Measurements from ENCODE around the gene PPP1R13B. TPM values are rescaled to one million over a fixed set of nuclear protein-coding genes. Genes with fewer than 3 reads are reported as not detected.

PPP1R13B gene
- polyA plus RNA-seq, 1 donor (not counting 4 experiments of a cell fraction or from before 2014, with no cell fraction given): 7.7 TPM

- H3K79me2 ChIP-seq (ENCODE audit: control insufficient read depth, insufficient read depth, low read length): no peaks in the 10 kb centered on the region
- H4K20me1 ChIP-seq (ENCODE audit: control insufficient read depth, extremely low read depth, insufficient read depth, low read length): no peaks in the 10 kb centered on the region
- H3K9me3 ChIP-seq (ENCODE audit: control insufficient read depth, low read depth, low read length): no peaks in the 10 kb centered on the region
- no peak overlapping the region for H3K27ac ChIP-seq (ENCODE audit: control insufficient read depth, insufficient read depth, low read length)
- peaks cover 11% of the 10 kb centered on the region for H3K4me1 ChIP-seq (ENCODE audit: control insufficient read depth, extremely low read depth, insufficient read depth, low read length)
- no peak overlapping the region for H3K9ac ChIP-seq (ENCODE audit: control insufficient read depth, extremely low read depth, insufficient read depth, low read length)
- no peaks in the 10 kb centered on the region for H3K9me1 ChIP-seq (ENCODE audit: control insufficient read depth, extremely low read depth, insufficient read depth, low read length)
- no peak overlapping the region for H2AFZ ChIP-seq (ENCODE audit: control insufficient read depth, low read length)
- FAIRE-seq: no peak
- no peak for DNase-seq (ENCODE audit: low read depth, low spot score)
- H3K36me3 ChIP-seq (ENCODE audit: control insufficient read depth in 2 of 2, extremely low read depth in 1 of 2, insufficient read depth in 2 of 2, low read length in 2 of 2): no peaks in the 10 kb centered on the region
- H3K4me2 ChIP-seq (ENCODE audit: control insufficient read depth, extremely low read depth, insufficient read depth, low read depth, low read length): peak overlapping the region; percentile 77
- TF ChIP-seq EZH2 (IDR thresholded peaks at IDR 0.05; ENCODE audit: low read length) (no peak), CTCF (optimal IDR thresholded peaks at IDR 0.05 in 1 of 3, IDR thresholded peaks at IDR 0.05 in 1 of 3, conservative IDR thresholded peaks at IDR 0.05 in 1 of 3; ENCODE audit: extremely low read depth in 1 of 3, insufficient read depth in 2 of 3, low read length in 3 of 3) (no peak)
- dilution Hi-C loops (cut with MboI; ENCODE audit: extremely low pct_ligation_motif_present, low sequenced_read_pairs): no loop called here
- peak overlapping the region in 1 of 3 experiments; percentile 6 for H3K4me3 ChIP-seq (ENCODE audit: control insufficient read depth in 2 of 3, extremely low read depth in 1 of 3, insufficient read depth in 2 of 3, low read depth in 1 of 3, low read length in 3 of 3)
- peaks cover 14% of the 10 kb centered on the region for H3K27me3 ChIP-seq (ENCODE audit: control insufficient read depth, extremely low read depth, insufficient read depth, low read length)
Measured at GRCh38 chr14:103880348-103881267, 33.2 kb upstream of the PPP1R13B start.

- Histone ChIP-seq H3K27ac (ENCODE audit: control insufficient read depth, insufficient read depth, low read length) (no peak overlapping the region), H3K4me2 (ENCODE audit: control insufficient read depth, extremely low read depth, insufficient read depth, low read depth, low read length) (peak overlapping the region; percentile 77), H3K9ac (ENCODE audit: control insufficient read depth, extremely low read depth, insufficient read depth, low read length) (no peak overlapping the region), H4K20me1 (ENCODE audit: control insufficient read depth, extremely low read depth, insufficient read depth, low read length) (no peaks in the 10 kb centered on the region), H3K9me1 (ENCODE audit: control insufficient read depth, extremely low read depth, insufficient read depth, low read length) (no peaks in the 10 kb centered on the region), H3K79me2 (ENCODE audit: control insufficient read depth, insufficient read depth, low read length) (no peaks in the 10 kb centered on the region), H2AFZ (ENCODE audit: control insufficient read depth, low read length) (no peak overlapping the region), H3K4me3 (ENCODE audit: control insufficient read depth in 2 of 3, extremely low read depth in 1 of 3, insufficient read depth in 2 of 3, low read depth in 1 of 3, low read length in 3 of 3) (peak overlapping the region in 1 of 3 experiments; percentile 6), H3K36me3 (ENCODE audit: control insufficient read depth in 2 of 2, extremely low read depth in 1 of 2, insufficient read depth in 2 of 2, low read length in 2 of 2) (no peaks in the 10 kb centered on the region), H3K9me3 (ENCODE audit: control insufficient read depth, low read depth, low read length) (no peaks in the 10 kb centered on the region), H3K27me3 (ENCODE audit: control insufficient read depth, extremely low read depth, insufficient read depth, low read length) (peaks cover 14% of the 10 kb centered on the region), H3K4me1 (ENCODE audit: control insufficient read depth, extremely low read depth, insufficient read depth, low read length) (peaks cover 11% of the 10 kb centered on the region)
- TF ChIP-seq CTCF (optimal IDR thresholded peaks at IDR 0.05 in 1 of 3, IDR thresholded peaks at IDR 0.05 in 1 of 3, conservative IDR thresholded peaks at IDR 0.05 in 1 of 3; ENCODE audit: extremely low read depth in 1 of 3, insufficient read depth in 2 of 3, low read length in 3 of 3): no peak
- TF ChIP-seq EZH2 (IDR thresholded peaks at IDR 0.05; ENCODE audit: low read length): no peak
- dilution Hi-C loops (cut with MboI; ENCODE audit: extremely low pct_ligation_motif_present, low sequenced_read_pairs): no loop called here
- DNase-seq (ENCODE audit: low read depth, low spot score) (no peak), FAIRE-seq (no peak)
Measured at GRCh38 chr14:103879570-103880347, 32.4 kb upstream of the PPP1R13B start.
